Vagina (tissue), 2 donors: Measurements from ENCODE around the gene GPR108. TPM values are rescaled to one million over a fixed set of nuclear protein-coding genes. Genes with fewer than 3 reads are reported as not detected.

Source experiments
- DNase-seq, 2 donors: peaks; one replicate each; pipeline ENCODE4 v3.0.0-alpha.2; 2017; ENCODE audit errors: extremely low spot score in 2 of 2
- H3K27ac ChIP-seq: fragments of 200-600 bp; sonication (generic); one replicate; pipeline ENCODE4 v1.5.1; 2019
- H3K27me3 ChIP-seq: fragments of 200-600 bp; sonication (generic); one replicate; pipeline ENCODE4 v1.5.1; 2019
- H3K36me3 ChIP-seq, 2 donors: fragments of 200-600 bp; sonication (generic); one replicate each; pipeline ENCODE4 v1.5.1; 2017 to 2019
- H3K4me1 ChIP-seq: fragments of 200-600 bp; sonication (generic); one replicate; pipeline ENCODE4 v1.5.1; 2019
- H3K4me3 ChIP-seq, 2 donors: fragments of 200-600 bp; sonication (generic); 1 replicate in 1 of 2; 2 replicates in 1 of 2; pipeline ENCODE4 v1.5.1; 2016 to 2019
- H3K9me3 ChIP-seq: fragments of 200-600 bp; sonication (generic); one replicate; pipeline ENCODE4 v1.5.1; 2019
- CTCF ChIP-seq, 3 experiments: fragments of 450-650 bp in 2 of 3; fragments of 200-600 bp in 1 of 3; sonication (generic) in 1 of 3; IDR thresholded peaks; one replicate each; pipeline ENCODE4 v1.5.1; 2017 to 2019; ENCODE audit warnings: antibody characterized with exemption in 3 of 3, mild to moderate bottlenecking in 2 of 3, moderate library complexity in 2 of 3
- POLR2A ChIP-seq, 2 donors: fragments of 450-650 bp; IDR thresholded peaks; one replicate each; pipeline ENCODE4 v1.6.1; 2017; ENCODE audit warnings: antibody characterized with exemption in 2 of 2, mild to moderate bottlenecking in 2 of 2, moderate library complexity in 2 of 2
- POLR2AphosphoS5 ChIP-seq, 2 donors: sonication (generic); formaldehyde crosslinking; IDR thresholded peaks; one replicate each; pipeline ENCODE4 v1.9.0; 2017; ENCODE audit warnings: antibody characterized with exemption in 2 of 2, mild to moderate bottlenecking in 2 of 2, low read depth in 1 of 2; ENCODE audit not compliant: insufficient read depth in 1 of 2
- intact Hi-C: fragments of 100-400 bp; cut with DNase I; formaldehyde crosslinking; loops from one replicate; pipeline ENCODE4 v1.15.1; 2023
- microRNA-seq: library from miRNA; unstranded; fragments of <30 nt; microRNA quantifications from one replicate; pipeline ENCODE4, GENCODE V29; 2017; ENCODE audit warnings: borderline number of aligned reads, borderline replicate concordance
- total RNA-seq: library from RNA; depleted of rRNA; stranded (reverse); fragments of >200 nt; gene quantifications from one replicate; pipeline ENCODE4 v1.2.3, GENCODE V29; 2016

The GPR108 gene
- total RNA-seq, 1 donor from 2014 or later: 62.9 TPM

GRCh38 chr19:6680141-6680540 is 57.2 kb downstream of the GPR108 start:
- intact Hi-C loops: no loop called here
- Histone ChIP-seq H3K4me1 (no peaks in the 10 kb centered on the region), H3K4me3 (no peak overlapping the region), H3K27ac (no peak overlapping the region), H3K36me3 (no peaks in the 10 kb centered on the region), H3K9me3 (no peaks in the 10 kb centered on the region), H3K27me3 (no peaks in the 10 kb centered on the region)
- no peak for DNase-seq
- TF ChIP-seq POLR2AphosphoS5 (IDR thresholded peaks at IDR 0.05; ENCODE audit: insufficient read depth in 1 of 2, low read depth in 1 of 2): no peak
- no peak for TF ChIP-seq CTCF (IDR thresholded peaks at IDR 0.05)
- TF ChIP-seq POLR2A (IDR thresholded peaks at IDR 0.05): no peak

Small RNA genes within 50 kb of the gene (microRNA-seq; reads per million reads assigned to microRNA genes)
- gene MIR6791: not detected

Other genes starting within 250 kb of the GPR108 start
- 5.6 TPM for gene TUBB4A, start 235.3 kb downstream of the GPR108 start, total RNA-seq
- 7.9 TPM for gene TNFSF9, start 206.6 kb downstream of the GPR108 start, total RNA-seq
- gene CD70, start 146.4 kb downstream of the GPR108 start, total RNA-seq: not detected
- 1.7 TPM for gene TNFSF14, start 67.4 kb downstream of the GPR108 start, total RNA-seq
- 1,239 TPM for gene C3, start 16.9 kb downstream of the GPR108 start, total RNA-seq
- gene TRIP10, start 2.1 kb upstream of the GPR108 start, total RNA-seq: 129 TPM
- gene SH2D3A, start 29.9 kb upstream of the GPR108 start, total RNA-seq: 21.9 TPM
- gene VAV1, start 35.1 kb upstream of the GPR108 start, total RNA-seq: 5.9 TPM
- gene ADGRE1, start 150.0 kb upstream of the GPR108 start, total RNA-seq: not detected